Mesenchymal stem cell (in vitro differentiated cells and primary cell): ENCODE measurements around the gene CDC42BPA.

Source experiments
- DNase-seq: peaks from one replicate; pipeline ENCODE4 v3.0.0-alpha.2; 2013
- H2AFZ ChIP-seq: one replicate; pipeline ENCODE4 v1.6.1; 2013; ENCODE audit warnings: low read depth, mild to moderate bottlenecking, control low read depth, inconsistent platforms, low read length, moderate library complexity
- H2AK5ac ChIP-seq: 2 replicates; pipeline ENCODE4 v1.6.1; 2013; ENCODE audit warnings: low read length, moderate library complexity, mild to moderate bottlenecking, inconsistent platforms; ENCODE audit not compliant: severe bottlenecking
- H2BK120ac ChIP-seq: one replicate; pipeline ENCODE4 v1.6.1; 2013; ENCODE audit warnings: low read depth, mild to moderate bottlenecking, inconsistent platforms, low read length, moderate library complexity
- H2BK12ac ChIP-seq, 2 experiments: one replicate each; pipeline ENCODE4 v1.6.1; 2013; ENCODE audit warnings: inconsistent platforms in 2 of 2, low read length in 2 of 2, mild to moderate bottlenecking in 2 of 2, moderate library complexity in 2 of 2, control low read depth in 1 of 2
- H2BK15ac ChIP-seq: one replicate; pipeline ENCODE4 v1.6.1; 2013; ENCODE audit warnings: mild to moderate bottlenecking, low read depth, inconsistent platforms; ENCODE audit not compliant: poor library complexity, severe bottlenecking
- H2BK5ac ChIP-seq: 2 replicates; pipeline ENCODE4 v1.6.1; 2013; ENCODE audit warnings: low read depth, mild to moderate bottlenecking, low read length, control low read depth, inconsistent platforms; ENCODE audit not compliant: poor library complexity, severe bottlenecking
- H3K14ac ChIP-seq, 2 experiments: one replicate each; pipeline ENCODE4 v1.6.1; 2013; ENCODE audit warnings: inconsistent platforms in 2 of 2, low read length in 2 of 2, control low read depth in 1 of 2, mild to moderate bottlenecking in 1 of 2, moderate library complexity in 1 of 2
- H3K18ac ChIP-seq, 2 experiments: one replicate each; pipeline ENCODE4 v1.6.1; 2013; ENCODE audit warnings: inconsistent platforms in 2 of 2, low read length in 2 of 2, control low read depth in 1 of 2, low read depth in 1 of 2, mild to moderate bottlenecking in 1 of 2
- H3K23ac ChIP-seq, 2 experiments: one replicate each; pipeline ENCODE4 v1.6.1; 2013; ENCODE audit warnings: inconsistent platforms in 2 of 2, low read length in 2 of 2, mild to moderate bottlenecking in 2 of 2, moderate library complexity in 2 of 2, control low read depth in 1 of 2
- H3K27ac ChIP-seq: 2 replicates; pipeline ENCODE4 v1.5.1; 2013; ENCODE audit warnings: mild to moderate bottlenecking, moderate library complexity, low read length, control low read depth, inconsistent platforms; ENCODE audit not compliant: poor library complexity, severe bottlenecking
- H3K27me3 ChIP-seq, 2 experiments: 2 replicates each; pipeline versions ENCODE4 v1.6.1 to v1.7.0; 2013; ENCODE audit warnings: low read length in 2 of 2, mild to moderate bottlenecking in 2 of 2, moderate library complexity in 2 of 2, control low read depth in 1 of 2, inconsistent platforms in 1 of 2; ENCODE audit not compliant: control insufficient read depth in 1 of 2, insufficient read depth in 1 of 2
- H3K36me3 ChIP-seq, 2 experiments: 2 replicates each; pipeline versions ENCODE4 v1.6.1 to v1.7.0; 2013; ENCODE audit warnings: low read length in 2 of 2, control low read depth in 1 of 2, inconsistent platforms in 1 of 2, low read depth in 1 of 2, mild to moderate bottlenecking in 1 of 2; ENCODE audit not compliant: insufficient read depth in 2 of 2, control insufficient read depth in 1 of 2
- H3K4ac ChIP-seq, 2 experiments: one replicate each; pipeline ENCODE4 v1.6.1; 2013; ENCODE audit warnings: inconsistent platforms in 2 of 2, low read length in 2 of 2, mild to moderate bottlenecking in 2 of 2, moderate library complexity in 2 of 2, control low read depth in 1 of 2, low read depth in 1 of 2
- H3K4me1 ChIP-seq: 2 replicates; pipeline ENCODE4 v1.6.1; 2013; ENCODE audit warnings: low read depth, low read length, control low read depth; ENCODE audit not compliant: control insufficient read depth, insufficient read depth
- H3K4me2 ChIP-seq: 2 replicates; pipeline ENCODE4 v1.6.1; 2013; ENCODE audit warnings: low read length, mild to moderate bottlenecking, inconsistent platforms; ENCODE audit not compliant: poor library complexity, severe bottlenecking
- H3K4me3 ChIP-seq, 2 experiments: 2 replicates each; pipeline versions ENCODE4 v1.5.1 to v1.7.0; 2013; ENCODE audit warnings: low read length in 2 of 2, mild to moderate bottlenecking in 2 of 2, control low read depth in 1 of 2, low read depth in 1 of 2; ENCODE audit not compliant: insufficient read depth in 1 of 2
- H3K79me1 ChIP-seq: replicated peaks from 2 replicates; pipeline ENCODE4 v1.6.1; 2013; ENCODE audit warnings: mild to moderate bottlenecking, control low read depth, low read length, inconsistent platforms; ENCODE audit not compliant: poor library complexity, severe bottlenecking
- H3K9ac ChIP-seq: 2 replicates; pipeline ENCODE4 v1.7.0; 2013; ENCODE audit warnings: mild to moderate bottlenecking, low read length, moderate library complexity
- H3K9me3 ChIP-seq: 2 replicates; pipeline ENCODE4 v1.7.0; 2013; ENCODE audit warnings: mild to moderate bottlenecking, low read length; ENCODE audit not compliant: control insufficient read depth
- H4K8ac ChIP-seq: one replicate; pipeline ENCODE4 v1.6.1; 2013; ENCODE audit warnings: inconsistent platforms, mild to moderate bottlenecking, low read length, moderate library complexity
- H4K91ac ChIP-seq: one replicate; pipeline ENCODE4 v1.6.1; 2013; ENCODE audit warnings: mild to moderate bottlenecking, low read length, inconsistent platforms
- WGBS: methylation state at CpG from one replicate; pipeline ENCODE4 v1.1.7; 2013; ENCODE audit warnings: mixed read lengths; 5-methylcytosine and 5-hydroxymethylcytosine counted together

Gene CDC42BPA

GRCh38 chr1:227364657-227365056 lies 46.4 kb upstream of the CDC42BPA start:
- H3K4ac ChIP-seq, result no peak overlapping the region
- H2BK15ac ChIP-seq, result no peak overlapping the region
- no peaks in the 10 kb centered on the region for H3K36me3 ChIP-seq
- H3K4me2 ChIP-seq, result no peak overlapping the region
- H3K9me3 ChIP-seq, result no peaks in the 10 kb centered on the region
- no peak overlapping the region for H3K23ac ChIP-seq
- 68% methylated on average over 2 of the region's 2 CpGs for WGBS
- H3K4me3 ChIP-seq, result no peak overlapping the region
- no peak overlapping the region for H2BK5ac ChIP-seq
- no peak overlapping the region for H4K8ac ChIP-seq
- no peak overlapping the region for H4K91ac ChIP-seq
- H2BK12ac ChIP-seq, result no peak overlapping the region
- H3K4me1 ChIP-seq, result peaks cover 7% of the 10 kb centered on the region
- no peaks in the 10 kb centered on the region for H3K79me1 ChIP-seq
- no peak overlapping the region for H3K14ac ChIP-seq
- DNase-seq, result no peak
- H3K27me3 ChIP-seq, result no peaks in the 10 kb centered on the region
- H3K9ac ChIP-seq, result no peak overlapping the region
- no peak overlapping the region for H2BK120ac ChIP-seq
- no peak overlapping the region for H3K27ac ChIP-seq
- H2AFZ ChIP-seq, result no peak overlapping the region
- no peak overlapping the region for H3K18ac ChIP-seq
- H2AK5ac ChIP-seq, result no peak overlapping the region

- H3K4ac ChIP-seq, result no peak overlapping the region
- no peak overlapping the region for H4K8ac ChIP-seq
- peaks cover 3% of the 10 kb centered on the region for H3K4me1 ChIP-seq
- no peak overlapping the region for H3K9ac ChIP-seq
- no peak overlapping the region for H3K27ac ChIP-seq
- H3K18ac ChIP-seq, result no peak overlapping the region
- no peak for DNase-seq
- H3K14ac ChIP-seq, result no peak overlapping the region
- no peak overlapping the region for H3K23ac ChIP-seq
- no peak overlapping the region for H2AFZ ChIP-seq
- H2BK5ac ChIP-seq, result no peak overlapping the region
- WGBS, result 95% methylated on average over 7 of the region's 7 CpGs
- no peak overlapping the region for H3K4me3 ChIP-seq
- no peak overlapping the region for H3K4me2 ChIP-seq
- no peaks in the 10 kb centered on the region for H3K79me1 ChIP-seq
- H2BK120ac ChIP-seq, result no peak overlapping the region
- H2BK12ac ChIP-seq, result no peak overlapping the region
- no peaks in the 10 kb centered on the region for H3K27me3 ChIP-seq
- no peak overlapping the region for H4K91ac ChIP-seq
- no peak overlapping the region for H2AK5ac ChIP-seq
- no peak overlapping the region for H2BK15ac ChIP-seq
- H3K36me3 ChIP-seq, result no peaks in the 10 kb centered on the region
- H3K9me3 ChIP-seq, result no peaks in the 10 kb centered on the region
Measured at GRCh38 chr1:227363825-227364224, 45.5 kb upstream of the CDC42BPA start.

GRCh38 chr1:227362039-227362438 lies 43.7 kb upstream of the CDC42BPA start:
- no peak overlapping the region for H2AK5ac ChIP-seq
- WGBS, result 83% methylated on average over 1 of the region's 1 CpG
- no peak overlapping the region for H2AFZ ChIP-seq
- no peaks in the 10 kb centered on the region for H3K36me3 ChIP-seq
- no peak overlapping the region for H3K18ac ChIP-seq
- no peak overlapping the region for H3K27ac ChIP-seq
- H3K27me3 ChIP-seq, result no peaks in the 10 kb centered on the region
- DNase-seq, result no peak
- no peak overlapping the region for H3K14ac ChIP-seq
- no peak overlapping the region for H3K4ac ChIP-seq
- H3K9ac ChIP-seq, result no peak overlapping the region
- no peak overlapping the region for H4K91ac ChIP-seq
- H3K4me2 ChIP-seq, result no peak overlapping the region
- H3K9me3 ChIP-seq, result no peaks in the 10 kb centered on the region
- H4K8ac ChIP-seq, result no peak overlapping the region
- no peak overlapping the region for H2BK15ac ChIP-seq
- no peak overlapping the region for H2BK120ac ChIP-seq
- no peaks in the 10 kb centered on the region for H3K79me1 ChIP-seq
- H2BK5ac ChIP-seq, result no peak overlapping the region
- peaks cover 4% of the 10 kb centered on the region for H3K4me1 ChIP-seq
- peak overlapping the region in 1 of 2 experiments; percentile 15 for H2BK12ac ChIP-seq
- H3K4me3 ChIP-seq, result no peak overlapping the region
- no peak overlapping the region for H3K23ac ChIP-seq

GRCh38 chr1:227357927-227358302 lies 39.6 kb upstream of the CDC42BPA start:
- Histone ChIP-seq H3K4ac (peak overlapping the region; percentile 15 to 88), H2BK120ac (peak overlapping the region; percentile 77), H3K9ac (peak overlapping the region; percentile 1), H4K8ac (peak overlapping the region; percentile 59), H3K79me1 (no peaks in the 10 kb centered on the region), H3K4me2 (no peak overlapping the region), H3K23ac (no peak overlapping the region), H2BK12ac (peak overlapping the region; percentile 35 to 99), H3K9me3 (no peaks in the 10 kb centered on the region), H2AFZ (no peak overlapping the region), H2AK5ac (peak overlapping the region; percentile 68), H3K36me3 (no peaks in the 10 kb centered on the region), H3K4me3 (peak overlapping the region in 1 of 2 experiments; percentile 12), H3K27me3 (no peaks in the 10 kb centered on the region), H2BK5ac (peak overlapping the region; percentile 86), H3K14ac (no peak overlapping the region), H4K91ac (peak overlapping the region; percentile 90), H2BK15ac (peak overlapping the region; percentile 94), H3K4me1 (peaks cover 8% of the 10 kb centered on the region), H3K18ac (peak overlapping the region; percentile 70 to 73), H3K27ac (peak overlapping the region; percentile 98)
- 97% methylated on average over 5 of the region's 6 CpGs for WGBS
- no peak for DNase-seq
